Activated CD4-positive, alpha-beta T cell treated with anti-CD3 and anti-CD28 coated beads, Interleukin-2, amount 50 U/mL, for 24 hours (primary cell): ENCODE measurements around the gene RAB40B.
A peak's percentile ranks its signal among the peaks of the same experiment; 100 is the strongest.

Experiments used
- DNase-seq, 2 donors: peaks; one replicate each; pipeline ENCODE4 v3.0.0-alpha.2; 2020; ENCODE audit warnings: low read depth in 1 of 2, low spot score in 1 of 2

RAB40B gene

DNA sequence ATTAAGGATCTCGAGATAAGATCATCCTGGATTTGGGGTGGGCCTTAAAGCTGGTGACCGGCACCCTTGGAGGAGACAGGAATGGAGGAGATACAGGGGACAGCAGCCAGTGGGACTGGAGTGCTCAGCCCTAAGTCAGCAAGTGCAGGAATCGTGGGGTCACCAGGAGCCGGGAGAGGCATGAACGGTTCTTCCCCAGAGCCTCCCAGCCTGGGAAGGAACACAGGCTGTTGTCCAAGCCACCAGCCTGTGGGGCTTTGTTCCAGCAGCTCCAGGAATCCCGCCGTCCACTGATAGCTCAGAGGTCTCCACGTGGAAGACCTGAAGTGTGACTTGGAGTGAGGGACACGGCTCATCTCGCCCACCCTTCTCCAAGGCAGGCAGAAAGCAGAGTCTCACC lies 47.8 kb downstream of the RAB40B start:
- no peak for DNase-seq

DNA sequence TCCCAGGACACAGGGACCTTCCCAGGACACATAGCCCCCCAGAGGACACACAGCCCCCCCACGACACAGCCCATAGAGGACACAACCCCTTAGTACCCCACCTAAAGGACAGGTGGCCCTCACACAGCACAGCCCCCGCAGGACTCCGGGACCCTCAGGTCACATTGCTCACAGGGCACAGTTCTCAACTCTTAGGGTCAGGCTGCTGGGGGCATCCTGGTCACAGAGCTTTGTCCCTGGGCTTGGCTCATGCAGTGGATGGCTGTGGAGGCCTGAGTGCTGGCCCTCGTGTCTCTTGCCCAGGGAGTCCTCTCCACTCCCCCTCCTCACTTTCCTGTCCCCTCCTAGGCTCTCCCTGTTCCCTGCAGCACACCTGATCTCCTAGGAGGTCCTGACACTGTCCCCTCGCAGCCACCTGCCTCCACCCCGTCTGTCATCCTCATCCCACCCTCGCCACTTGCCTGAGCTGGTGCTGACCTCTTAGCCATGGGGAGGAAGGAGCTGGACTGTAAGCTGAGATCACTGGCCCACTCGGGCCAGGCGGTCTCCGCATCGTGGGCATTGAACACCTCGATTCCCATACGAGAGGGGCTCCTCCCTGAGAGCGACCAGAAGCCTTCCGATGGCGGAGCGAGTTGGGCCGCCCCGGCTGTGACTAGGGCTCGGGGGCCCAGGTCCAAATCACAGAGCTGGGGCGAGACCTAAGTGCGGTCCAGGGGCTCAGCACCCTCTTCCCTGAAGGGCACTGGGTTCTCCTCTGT lies 48.8 kb downstream of the RAB40B start:
- no peak for DNase-seq

DNA sequence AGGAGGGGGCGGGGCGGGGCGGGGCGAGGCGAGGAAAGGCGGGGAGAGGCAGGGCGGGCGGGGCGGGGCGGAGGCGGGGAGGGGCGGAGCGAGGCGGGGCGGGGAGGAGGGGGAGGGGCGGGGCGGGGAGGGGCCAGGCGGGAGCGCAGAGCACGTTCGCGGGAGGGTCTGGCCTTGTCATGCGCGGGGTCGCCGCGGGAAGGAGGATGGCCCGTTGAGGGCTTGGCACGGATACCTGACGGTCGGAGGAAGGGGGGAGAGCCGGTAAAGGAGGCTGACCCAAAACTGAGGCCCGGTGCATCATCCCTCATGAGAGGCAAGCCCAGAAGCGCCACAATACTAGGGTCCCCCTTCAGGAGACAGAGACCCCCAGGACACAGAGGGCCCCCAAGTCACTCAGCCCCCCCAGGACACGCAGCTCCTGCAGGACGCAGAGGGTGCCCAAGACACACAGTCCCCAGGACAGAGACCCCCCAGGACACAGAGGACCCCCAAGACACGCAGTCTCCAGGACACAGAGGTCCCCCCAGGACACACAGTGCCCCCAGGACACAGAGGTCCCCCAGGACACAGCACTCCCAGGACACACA lies 49.7 kb downstream of the RAB40B start:
- no peak for DNase-seq

DNA sequence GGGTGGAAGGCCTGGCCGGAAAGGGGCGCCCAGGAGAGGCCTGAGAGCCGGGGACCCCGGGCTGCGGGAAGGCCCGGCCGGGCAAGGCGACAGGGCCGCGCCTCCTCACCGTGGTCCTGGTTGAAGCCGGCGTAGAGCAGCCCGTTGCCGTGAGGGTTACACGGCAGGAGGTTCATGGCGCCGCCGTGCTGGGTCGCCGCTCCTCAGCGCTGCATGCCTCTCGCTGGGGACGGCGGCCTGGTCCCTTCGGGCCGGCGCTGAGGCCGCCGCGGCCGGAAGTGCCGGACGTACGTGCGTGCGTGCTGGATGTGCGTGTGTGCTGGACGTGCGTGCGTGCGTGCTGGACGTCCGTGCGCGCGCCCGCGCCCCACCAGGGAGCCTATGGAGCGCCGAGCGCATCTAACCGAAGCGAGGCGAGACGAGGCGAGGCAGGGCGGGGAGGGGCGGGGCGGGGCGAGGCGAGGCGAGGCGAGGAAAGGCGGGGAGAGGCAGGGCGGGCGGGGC lies 50.3 kb downstream of the RAB40B start, which contains the start of gene WDR45B:
WDR45B (minus strand) TSS at position 280 of the 504 bp plus-strand sequence; CDS start at position 176, 104 bp downstream.
- peak; percentile 73 to 82 for DNase-seq

DNA sequence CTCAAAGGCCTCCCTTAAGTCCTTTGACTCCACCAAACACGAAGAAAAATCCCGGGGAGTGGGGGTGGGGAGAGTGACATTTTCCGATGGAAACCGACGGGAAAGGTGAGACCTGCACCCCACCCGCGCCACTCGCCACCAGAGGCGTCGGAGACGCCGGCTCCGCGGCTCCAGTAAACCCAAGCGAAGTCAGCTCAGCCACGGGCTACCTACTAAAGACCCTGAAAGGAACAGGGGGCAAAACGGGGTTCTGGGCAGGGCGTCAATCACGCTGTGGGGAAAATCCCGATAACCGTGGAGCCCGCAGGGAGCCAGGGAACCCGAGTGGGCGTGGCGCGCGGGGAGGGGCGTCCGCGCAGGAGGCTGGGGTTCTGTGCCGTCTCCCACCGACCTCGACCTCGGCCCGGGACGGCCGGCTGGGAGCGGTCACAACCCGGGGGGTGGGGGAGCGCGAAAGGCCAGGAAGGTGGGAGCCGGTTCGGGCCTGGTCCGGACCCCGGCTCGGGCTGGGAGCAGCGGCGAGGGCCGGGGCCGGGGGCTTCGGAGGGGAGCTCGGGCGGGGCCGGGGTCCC lies 50.8 kb downstream of the RAB40B start:
- peak; percentile 19 to 26 for DNase-seq

DNA sequence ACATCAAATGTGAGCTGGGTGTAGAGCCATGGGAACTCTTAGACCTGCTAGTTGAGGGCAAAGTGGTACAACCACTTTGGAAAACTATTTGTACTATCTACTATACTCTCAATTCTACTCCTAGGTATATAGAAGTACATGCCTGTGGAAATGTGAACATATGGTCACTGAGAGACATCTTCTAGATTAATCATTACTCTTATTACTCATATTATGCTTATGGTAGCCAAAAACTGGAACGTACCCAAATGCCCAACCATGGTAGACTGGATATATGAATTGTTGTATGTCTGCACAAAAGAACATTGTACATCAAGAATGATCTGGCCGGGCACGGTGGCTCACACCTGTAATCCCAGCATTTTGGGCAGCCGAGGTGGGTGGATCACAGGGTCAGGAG lies 53.0 kb downstream of the RAB40B start:
- DNase-seq: no peak

DNA sequence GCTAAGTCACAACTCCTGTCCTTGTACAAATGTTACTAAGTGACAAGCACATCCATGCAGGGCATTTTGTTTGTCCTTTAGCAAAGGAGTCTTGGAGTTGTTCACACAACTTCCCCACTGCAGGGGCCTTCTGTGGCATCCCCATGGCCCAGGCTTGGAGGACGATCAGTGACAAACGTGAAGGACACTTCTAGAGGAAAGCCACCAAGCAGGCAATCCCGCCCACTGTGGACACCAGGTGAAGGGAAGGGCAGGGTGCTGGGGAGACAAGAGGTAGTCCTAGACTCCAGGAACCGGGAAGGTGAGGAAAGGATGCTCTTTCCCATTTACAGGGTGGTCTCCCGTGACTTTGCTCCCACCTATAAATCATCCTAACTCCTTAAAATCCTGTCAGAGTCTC lies 54.4 kb downstream of the RAB40B start:
- DNase-seq: no peak

DNA sequence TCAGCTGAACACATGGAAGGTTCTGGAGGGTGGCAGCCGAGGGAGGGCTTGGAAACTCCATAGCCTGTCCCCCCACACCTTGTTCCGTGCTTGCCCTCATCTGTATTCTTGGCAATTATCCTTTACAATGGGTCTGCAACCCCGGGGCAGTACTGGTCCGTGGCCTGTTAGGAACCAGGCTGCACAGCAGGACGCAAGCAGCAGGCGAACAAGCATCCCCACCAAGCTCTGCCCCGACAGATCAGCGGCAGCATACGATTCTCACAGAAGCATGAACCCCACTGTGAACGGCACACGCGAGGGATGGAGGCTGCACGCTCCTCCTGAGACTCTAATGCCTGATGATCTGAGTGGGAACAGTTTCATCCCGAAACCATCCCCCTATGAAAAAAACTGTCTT lies 56.5 kb downstream of the RAB40B start:
- no peak for DNase-seq

DNA sequence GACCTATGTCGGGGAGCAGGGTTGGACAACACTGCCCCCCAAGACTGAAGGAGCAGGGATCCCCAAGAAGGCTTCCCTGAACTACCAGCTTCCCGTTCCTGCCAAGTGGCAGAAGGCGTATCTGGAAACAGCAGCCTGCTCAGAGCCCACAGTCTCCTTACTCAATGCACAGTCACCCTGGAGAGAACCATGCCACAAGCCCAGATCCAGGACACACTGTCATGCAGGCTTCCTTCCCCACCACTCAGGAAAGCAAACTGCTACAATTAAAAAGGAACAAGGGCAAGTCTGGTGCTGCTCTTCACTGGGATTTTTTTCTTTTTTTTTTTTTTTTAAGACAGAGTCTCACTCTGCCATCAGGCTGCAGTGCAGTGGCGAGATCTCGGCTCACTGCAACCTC lies 58.5 kb downstream of the RAB40B start:
- DNase-seq: no peak

DNA sequence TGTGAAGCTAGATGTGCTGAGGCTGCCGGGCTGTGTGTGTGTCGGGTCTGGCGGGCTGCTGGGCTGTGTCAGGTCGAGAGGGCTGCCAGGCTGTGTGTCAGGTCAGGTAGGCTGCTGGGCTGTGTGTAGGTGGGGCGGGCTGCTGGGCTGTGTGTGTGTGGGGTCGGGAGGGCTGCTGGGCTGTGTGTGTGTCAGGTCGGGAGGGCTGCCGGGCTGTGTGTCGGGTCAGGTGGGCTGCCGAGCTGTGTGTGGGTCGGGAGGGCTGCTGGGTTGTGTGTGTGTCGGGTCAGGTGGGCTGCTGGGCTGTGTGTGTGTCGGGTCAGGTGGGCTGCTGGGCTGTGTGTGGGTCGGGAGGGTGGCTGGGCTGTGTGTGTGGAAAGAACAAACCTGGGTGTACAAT lies 58.9 kb downstream of the RAB40B start:
- DNase-seq: no peak

DNA sequence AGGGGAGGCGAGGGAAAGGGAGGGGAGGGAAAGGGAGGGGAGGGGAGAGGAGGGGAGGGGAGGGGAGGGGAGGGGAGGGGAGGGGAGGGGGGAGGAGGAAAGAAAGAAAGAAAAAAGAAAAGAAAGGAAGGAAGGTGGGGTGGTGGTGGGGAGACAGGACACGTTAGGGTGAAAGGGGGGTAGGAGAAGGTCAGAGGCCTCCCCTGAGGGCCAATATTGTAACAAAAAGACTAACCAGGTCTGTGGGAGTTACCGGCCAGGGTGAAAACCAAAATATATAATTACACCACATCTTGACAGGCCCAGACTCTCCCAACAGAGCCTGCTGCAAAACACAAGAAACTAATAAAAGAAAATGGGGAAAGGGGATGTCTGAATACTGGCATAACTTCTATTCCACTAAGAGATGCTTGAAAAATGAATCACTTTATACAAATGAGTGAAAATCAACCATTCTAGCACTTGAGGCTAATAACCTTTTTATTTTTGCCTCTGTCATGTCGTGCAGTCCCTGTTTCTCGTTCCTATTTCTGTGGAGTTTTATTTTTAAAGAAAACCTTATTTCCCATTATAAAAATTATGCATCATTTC lies 60.2 kb downstream of the RAB40B start:
- DNase-seq: no peak

DNA sequence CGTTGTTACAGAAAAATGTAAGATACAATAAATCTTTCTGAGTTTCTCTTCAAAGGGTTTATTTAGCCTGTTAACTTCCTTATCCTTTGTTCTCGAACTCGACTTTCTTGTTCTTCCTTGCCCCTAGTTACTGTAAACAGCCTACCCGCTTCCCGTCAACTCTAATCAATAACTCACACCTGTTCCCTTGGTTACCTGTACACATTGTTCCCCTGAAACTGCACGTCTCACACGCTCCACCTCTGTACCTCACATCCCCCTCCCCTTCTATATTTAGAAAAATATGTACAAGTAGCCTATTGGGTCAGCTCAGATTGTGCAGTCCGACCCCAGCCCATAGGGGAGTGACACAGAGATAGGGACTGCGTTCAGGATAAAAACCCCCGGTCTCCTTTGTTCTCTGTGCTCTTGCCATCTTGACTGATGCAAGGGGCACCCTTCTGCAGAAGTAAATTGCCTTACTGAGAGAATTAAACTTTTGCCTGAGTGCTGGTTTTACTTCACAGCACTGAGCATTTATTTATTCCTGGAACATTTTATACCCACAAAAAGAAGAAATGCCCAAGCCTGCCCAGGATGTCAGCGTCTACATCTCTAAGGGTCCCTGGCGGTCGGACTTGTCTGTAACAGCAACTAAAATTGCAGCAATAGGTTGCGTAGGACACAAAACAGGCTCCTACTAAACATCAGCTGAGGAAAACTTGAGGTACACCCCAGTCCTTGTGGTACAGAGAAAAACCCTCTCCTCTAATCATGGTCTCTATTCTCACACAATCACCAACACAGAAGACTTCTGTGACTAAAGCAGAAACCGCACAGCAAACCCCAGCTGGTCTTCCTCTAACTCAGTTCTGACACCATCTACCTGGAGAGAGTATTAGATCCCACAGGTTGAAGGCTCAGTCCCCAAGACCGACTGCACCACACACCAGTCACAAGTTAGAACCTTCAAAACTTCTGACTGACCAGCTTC lies 61.6 kb downstream of the RAB40B start:
- no peak for DNase-seq

DNA sequence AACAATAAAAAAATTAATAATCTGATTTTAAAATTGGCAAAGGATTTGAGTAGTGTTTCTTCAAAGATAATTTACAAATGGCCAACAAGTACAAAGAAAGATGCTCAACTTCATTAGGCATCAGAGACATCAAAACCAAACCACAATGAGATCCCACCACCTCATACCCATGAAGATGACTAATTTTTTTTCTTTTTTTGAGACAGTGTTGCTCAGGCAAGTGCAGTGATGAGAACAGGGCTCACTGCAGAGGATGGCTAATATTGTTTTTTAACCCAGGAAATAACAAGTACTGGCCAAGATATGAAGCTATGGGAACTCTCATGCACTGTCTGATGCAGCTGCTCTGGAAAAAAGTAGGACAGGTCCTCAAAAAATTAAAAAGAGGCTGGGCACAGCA lies 65.2 kb downstream of the RAB40B start:
- DNase-seq: no peak

DNA sequence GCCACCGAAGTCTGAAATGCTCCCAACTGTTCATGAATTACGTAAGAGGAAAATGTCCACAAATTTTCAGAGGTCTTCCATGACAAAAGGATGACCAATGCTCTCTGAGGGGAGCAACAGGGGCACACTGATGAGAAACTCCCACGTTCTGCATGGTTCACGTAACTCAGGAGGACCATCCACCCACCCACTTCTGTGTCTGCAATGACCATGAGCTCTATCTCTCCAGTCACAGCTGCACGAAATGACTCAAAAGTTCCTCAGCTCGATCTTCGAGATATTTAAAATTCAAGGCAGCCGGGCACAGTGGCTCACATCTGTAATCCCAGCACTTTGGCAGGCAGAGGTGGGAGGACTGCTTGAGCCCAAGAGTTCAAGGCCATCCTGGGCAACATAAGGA lies 66.0 kb downstream of the RAB40B start:
- DNase-seq: no peak

DNA sequence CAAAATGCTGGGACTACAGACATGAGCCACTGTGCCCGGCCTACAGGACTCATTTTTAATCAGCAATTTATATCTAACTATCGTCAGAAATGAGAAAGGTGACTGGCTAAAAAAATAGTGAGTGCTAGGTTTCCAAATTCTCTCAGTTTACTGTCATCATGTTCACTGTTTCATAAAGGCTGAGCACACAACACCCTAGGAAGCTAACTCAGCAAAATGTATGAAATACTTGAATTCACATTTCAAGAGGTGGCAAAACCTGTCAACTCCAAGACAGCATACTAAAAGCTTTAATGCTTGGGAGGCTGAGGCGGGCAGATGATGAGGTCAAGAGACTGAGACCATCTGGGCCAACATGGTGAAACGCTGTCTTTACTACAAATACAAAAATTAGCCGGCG lies 67.0 kb downstream of the RAB40B start:
- DNase-seq: no peak

DNA sequence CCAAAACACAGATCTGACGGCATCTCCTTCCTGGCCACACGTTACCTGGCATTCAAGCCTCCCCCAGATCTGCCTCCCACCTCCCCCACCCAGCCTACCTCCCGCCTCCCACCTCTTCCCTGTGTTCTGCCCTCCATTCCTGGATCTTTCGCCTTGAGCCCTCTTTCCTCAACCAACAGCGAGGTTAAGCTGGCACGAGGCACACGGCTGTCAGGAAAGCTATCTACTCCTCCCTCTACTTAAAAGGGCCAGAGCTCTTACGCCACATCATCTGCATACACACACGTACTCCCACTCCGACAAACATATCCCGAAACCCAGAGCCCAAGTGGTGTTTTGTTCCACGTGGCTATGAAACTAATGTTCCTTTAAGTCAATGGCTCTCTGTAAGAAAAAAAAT lies 68.3 kb downstream of the RAB40B start:
- no peak for DNase-seq

DNA sequence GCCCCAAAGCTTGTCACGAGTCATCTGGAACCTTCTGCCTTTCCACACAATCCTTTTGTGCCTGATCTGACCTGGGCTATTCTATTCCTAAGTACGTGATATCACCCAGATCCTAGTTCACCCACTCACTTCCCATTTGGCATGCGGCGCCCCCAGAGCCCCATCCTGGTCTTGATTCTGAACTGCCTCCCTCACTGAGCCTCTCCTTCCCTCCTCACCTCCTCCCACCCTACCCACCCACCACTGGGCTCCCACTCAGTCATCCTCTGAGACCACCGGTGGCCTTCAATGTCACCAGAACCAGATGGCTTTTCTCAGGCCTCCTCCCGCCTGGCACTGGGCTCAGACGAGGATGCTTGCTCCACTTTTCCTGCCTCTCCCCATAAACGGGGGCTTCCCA lies 68.8 kb downstream of the RAB40B start:
- no peak for DNase-seq

DNA sequence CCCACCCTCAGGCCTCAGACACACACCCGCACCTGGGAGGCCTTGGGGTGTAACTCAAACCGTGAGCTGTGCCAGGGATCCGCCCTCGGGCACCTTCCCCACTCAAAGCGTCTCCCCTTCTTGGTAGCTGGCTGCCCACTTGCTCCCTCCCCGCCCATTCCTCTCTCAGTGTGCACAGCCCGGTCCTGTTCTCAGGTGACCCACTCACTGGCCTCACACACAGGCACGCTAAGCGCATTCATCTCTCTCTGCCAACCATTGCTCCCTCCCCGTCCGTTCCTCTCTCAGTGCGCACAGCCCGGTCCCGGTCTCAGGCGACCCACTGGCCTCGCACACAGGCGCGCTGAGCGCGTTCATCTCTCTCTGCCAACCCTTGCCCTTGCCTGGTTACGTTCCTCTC lies 71.1 kb downstream of the RAB40B start:
- no peak for DNase-seq

DNA sequence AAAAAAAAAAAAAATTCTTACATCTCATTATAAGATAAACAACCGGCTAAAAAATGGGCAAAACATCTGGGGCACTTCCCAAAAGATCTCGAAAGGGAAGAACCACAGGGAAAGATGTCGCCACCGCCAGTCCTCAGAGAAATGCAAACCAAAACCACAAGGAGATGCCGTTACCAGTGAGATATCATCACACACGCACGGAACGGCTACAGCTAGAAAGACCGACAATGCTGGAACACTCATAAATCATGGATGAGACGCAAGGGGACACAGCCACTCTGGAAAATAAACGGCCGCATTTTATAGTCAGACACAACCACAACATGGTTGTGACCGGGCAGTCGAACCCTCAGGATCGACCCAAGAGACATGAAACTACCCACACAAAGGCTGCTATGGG lies 74.8 kb downstream of the RAB40B start:
- no peak for DNase-seq

DNA sequence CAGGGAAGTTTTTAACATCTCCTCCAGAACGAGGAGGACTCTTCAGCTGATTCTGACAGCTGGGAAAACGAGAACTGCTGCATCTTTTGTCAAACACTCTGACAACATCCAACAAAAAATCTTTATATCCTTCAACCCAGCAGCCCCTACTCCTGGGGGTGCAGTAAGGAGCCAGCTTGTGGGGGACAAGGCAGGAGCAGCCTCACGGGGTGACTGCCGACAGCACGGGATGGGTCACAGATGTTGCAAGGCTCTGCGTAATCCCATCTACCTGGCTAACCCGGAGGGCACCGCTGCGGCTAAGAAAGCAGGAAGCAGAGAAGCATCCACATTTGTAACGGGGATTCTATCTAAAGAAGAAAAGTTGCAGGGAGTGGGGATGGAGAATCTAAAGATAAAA lies 78.9 kb downstream of the RAB40B start:
- no peak for DNase-seq

DNA sequence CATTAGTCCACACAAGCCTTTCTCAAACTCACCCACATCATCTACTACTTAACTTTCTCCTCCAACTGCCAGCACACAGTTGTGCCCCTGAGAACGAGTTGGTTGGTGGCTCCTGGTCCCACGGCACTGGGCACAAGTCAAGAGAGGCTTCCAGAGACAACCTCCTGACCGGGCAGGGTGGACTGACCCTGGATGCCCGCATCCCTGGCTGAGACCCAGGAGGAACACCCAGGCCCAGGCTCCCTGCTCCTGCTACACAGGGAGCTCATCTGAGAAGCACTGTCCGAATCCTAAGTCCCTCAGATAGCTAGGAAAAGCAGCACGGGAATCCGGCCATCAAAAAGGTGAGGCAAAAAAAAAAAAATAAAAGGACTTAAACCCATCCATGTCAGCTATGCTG lies 79.3 kb downstream of the RAB40B start:
- DNase-seq: no peak
